ENCODE results near the gene COX14.

Gene COX14

GRCh38 chr12:50166799-50167048, 54.7 kb downstream of the COX14 start:
- DNase-seq = no peak

DNA sequence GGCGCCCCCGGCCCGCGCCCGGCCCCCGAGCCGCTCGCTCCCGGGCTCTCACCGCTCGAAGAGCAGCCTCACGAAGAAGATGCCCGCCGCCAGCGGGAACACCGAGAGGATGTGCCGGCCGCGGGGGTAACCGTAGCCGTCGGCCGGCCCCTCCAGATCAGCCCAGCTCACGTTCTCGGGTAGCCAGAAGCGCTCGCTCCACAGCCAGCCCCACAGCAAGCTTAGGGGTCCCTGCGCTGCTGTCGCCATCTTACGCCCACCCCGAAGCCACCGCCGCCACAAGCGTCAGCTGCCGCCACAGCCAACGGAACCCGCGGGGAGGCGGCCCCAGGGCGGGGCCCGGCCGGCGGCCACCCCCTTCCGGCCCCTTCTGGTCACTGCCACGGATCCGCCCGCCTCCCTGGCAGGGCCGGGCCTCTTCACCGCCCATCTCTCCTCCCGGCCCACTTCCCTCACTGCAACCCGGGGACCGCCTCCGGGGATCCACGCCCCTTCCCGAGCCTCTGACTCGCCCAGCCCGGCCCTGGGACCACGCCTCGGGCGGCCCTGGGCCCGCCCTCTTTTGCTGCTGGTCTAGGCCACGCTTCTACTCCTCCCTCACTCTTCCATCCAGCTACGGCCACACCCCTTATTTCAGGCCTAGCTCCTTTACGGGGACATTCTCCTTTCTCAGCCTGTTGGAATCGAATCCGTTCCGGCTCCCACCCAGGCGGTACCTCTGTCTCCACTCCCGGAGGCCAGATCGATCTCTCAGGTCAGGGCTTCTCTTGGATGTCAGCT, 55.2 kb downstream of the COX14 start, which contains the start of gene CERS5:
Gene CERS5, minus strand, starts transcription at position 321 of the 780 bp plus-strand sequence. Its CDS starts 72 bp downstream, at position 249.
- peak; percentile 92 for DNase-seq
